Tibial artery (tissue), 4 donors: ENCODE data around the gene ADRB1.

Source experiments
- DNase-seq, 2 donors: peaks; one replicate each; pipeline ENCODE4 v3.0.0-alpha.2; 2019
- H3K27ac ChIP-seq, 2 donors: fragments of 200-600 bp; sonication (generic) in 1 of 2; 1 replicate in 1 of 2; 2 replicates in 1 of 2; pipeline ENCODE4 v1.5.1; 2018 to 2019; ENCODE audit warnings: mild to moderate bottlenecking in 1 of 2
- H3K27me3 ChIP-seq, 2 donors: fragments of 200-600 bp; sonication (generic) in 1 of 2; one replicate each; pipeline versions ENCODE4 v1.5.1 to v1.6.0; 2016 to 2019
- H3K36me3 ChIP-seq, 3 donors: fragments of 200-600 bp; sonication (generic) in 2 of 3; one replicate each; pipeline ENCODE4 v1.5.1; 2016 to 2019; ENCODE audit warnings: mild to moderate bottlenecking in 2 of 3
- H3K4me1 ChIP-seq, 4 donors: fragments of 200-600 bp; sonication (generic) in 2 of 4; 1 replicate in 3 of 4; 2 replicates in 1 of 4; pipeline ENCODE4 v1.5.1; 2016 to 2019
- H3K4me3 ChIP-seq, 2 donors: fragments of 200-600 bp; sonication (generic) in 1 of 2; 1 replicate in 1 of 2; 2 replicates in 1 of 2; pipeline ENCODE4 v1.5.1; 2018 to 2019; ENCODE audit warnings: mild to moderate bottlenecking in 2 of 2
- H3K9me3 ChIP-seq, 3 donors: fragments of 200-600 bp; sonication (generic) in 1 of 3; one replicate each; pipeline ENCODE4 v1.5.1; 2016 to 2019
- intact Hi-C: fragments of 100-400 bp; cut with DNase I; formaldehyde crosslinking; loops from one replicate; pipeline ENCODE4 v1.15.0; 2023; ENCODE audit warnings: low total_unique reads
- TF ChIP-seq, protein P1 (sequence below), 2 experiments: fragments of 200-600 bp in 1 of 2; fragments of 450-650 bp in 1 of 2; IDR thresholded peaks; one replicate each; pipeline ENCODE4 v1.5.1; 2017 to 2019; ENCODE audit warnings: antibody characterized with exemption in 2 of 2, mild to moderate bottlenecking in 1 of 2, moderate library complexity in 1 of 2

The ADRB1 gene

GRCh38 chr10:114058297-114058696, 14.6 kb downstream of the ADRB1 start:
- TF ChIP-seq, protein P1, sequence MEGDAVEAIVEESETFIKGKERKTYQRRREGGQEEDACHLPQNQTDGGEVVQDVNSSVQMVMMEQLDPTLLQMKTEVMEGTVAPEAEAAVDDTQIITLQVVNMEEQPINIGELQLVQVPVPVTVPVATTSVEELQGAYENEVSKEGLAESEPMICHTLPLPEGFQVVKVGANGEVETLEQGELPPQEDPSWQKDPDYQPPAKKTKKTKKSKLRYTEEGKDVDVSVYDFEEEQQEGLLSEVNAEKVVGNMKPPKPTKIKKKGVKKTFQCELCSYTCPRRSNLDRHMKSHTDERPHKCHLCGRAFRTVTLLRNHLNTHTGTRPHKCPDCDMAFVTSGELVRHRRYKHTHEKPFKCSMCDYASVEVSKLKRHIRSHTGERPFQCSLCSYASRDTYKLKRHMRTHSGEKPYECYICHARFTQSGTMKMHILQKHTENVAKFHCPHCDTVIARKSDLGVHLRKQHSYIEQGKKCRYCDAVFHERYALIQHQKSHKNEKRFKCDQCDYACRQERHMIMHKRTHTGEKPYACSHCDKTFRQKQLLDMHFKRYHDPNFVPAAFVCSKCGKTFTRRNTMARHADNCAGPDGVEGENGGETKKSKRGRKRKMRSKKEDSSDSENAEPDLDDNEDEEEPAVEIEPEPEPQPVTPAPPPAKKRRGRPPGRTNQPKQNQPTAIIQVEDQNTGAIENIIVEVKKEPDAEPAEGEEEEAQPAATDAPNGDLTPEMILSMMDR (IDR thresholded peaks at IDR 0.05) = no peak
- intact Hi-C loops = no loop called here
- no peak overlapping the region for H3K4me3 ChIP-seq
- peaks cover 0 to 6% (median 0%) of the 10 kb centered on the region in 4 donors for H3K4me1 ChIP-seq
- DNase-seq = no peak
- no peak overlapping the region for H3K27ac ChIP-seq
- no peaks in the 10 kb centered on the region for H3K9me3 ChIP-seq
- H3K36me3 ChIP-seq = no peaks in the 10 kb centered on the region
- H3K27me3 ChIP-seq = no peaks in the 10 kb centered on the region

DNA sequence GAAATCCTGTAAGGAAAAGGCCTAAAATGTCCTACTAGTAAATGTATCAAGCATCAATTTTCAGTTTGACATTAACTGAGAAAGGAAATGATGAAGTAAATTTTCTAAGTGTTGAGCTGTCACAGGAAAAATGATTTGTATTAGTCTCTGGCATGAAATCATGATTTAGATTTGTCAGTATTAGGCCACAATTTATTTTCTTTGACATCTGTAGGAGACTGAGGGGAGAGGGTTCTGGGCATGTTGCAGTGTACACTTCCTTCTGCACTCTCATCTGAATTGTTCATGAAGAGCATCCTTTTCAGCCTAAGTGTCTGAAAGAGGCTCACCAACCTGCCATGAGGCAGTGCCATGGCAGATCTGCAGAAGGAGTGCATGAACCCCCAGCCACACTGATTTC, 15.9 kb downstream of the ADRB1 start:
- H3K27ac ChIP-seq = no peak overlapping the region
- peaks cover 0 to 18% (median 5%) of the 10 kb centered on the region in 4 donors for H3K4me1 ChIP-seq
- H3K9me3 ChIP-seq = no peaks in the 10 kb centered on the region
- no peak overlapping the region for H3K4me3 ChIP-seq
- H3K27me3 ChIP-seq = no peaks in the 10 kb centered on the region
- H3K36me3 ChIP-seq = no peaks in the 10 kb centered on the region
- TF ChIP-seq, protein P1 (IDR thresholded peaks at IDR 0.05) = no peak
- intact Hi-C loops = no loop called here
- no peak for DNase-seq

DNA sequence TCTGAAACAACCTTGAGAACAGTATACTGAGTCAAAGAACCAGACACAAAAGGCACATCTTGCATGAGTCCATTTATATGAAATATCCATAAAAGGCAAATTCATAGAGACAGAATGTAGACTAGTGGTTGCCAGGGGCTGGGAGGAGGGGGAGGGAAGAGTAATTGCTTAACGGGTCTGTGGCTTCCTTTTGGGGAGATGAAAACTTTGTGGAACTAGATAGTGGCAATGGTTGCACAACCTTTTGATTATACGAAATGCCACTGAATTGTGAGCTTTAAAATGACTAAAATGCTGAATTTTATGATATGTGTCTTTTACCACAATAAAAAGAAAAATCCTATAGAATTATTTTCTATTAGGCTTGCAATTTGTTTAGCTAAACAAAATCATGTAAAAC, 16.8 kb downstream of the ADRB1 start:
- no peak for DNase-seq
- intact Hi-C loops = no loop called here
- no peak overlapping the region for H3K27ac ChIP-seq

DNA sequence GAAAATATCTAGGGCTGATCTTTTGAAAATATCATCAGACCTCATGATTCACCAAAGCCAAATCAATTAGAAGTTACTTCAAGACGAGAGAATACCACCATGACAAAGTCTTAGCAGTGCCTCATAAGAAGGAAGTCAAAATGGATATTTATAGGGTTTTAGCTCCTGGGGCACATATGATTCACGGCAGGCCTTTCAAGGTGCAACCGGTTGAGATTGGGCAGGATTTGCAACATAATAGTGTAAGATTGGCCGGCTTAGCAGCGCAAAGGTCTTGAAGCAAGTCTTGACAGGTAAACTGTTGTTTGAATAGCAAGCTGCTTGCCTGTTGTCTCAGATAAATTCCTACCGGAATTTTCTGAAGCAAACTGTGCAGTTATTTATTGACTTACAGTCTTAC, 17.5 kb downstream of the ADRB1 start:
- intact Hi-C loops = no loop called here
- DNase-seq = no peak
- Histone ChIP-seq H3K9me3 (no peaks in the 10 kb centered on the region), H3K4me3 (no peak overlapping the region), H3K27me3 (no peaks in the 10 kb centered on the region), H3K27ac (no peak overlapping the region), H3K4me1 (peaks cover 0 to 26% (median 6%) of the 10 kb centered on the region in 4 donors), H3K36me3 (no peaks in the 10 kb centered on the region)
- TF ChIP-seq, protein P1 (IDR thresholded peaks at IDR 0.05) = no peak

More for the DNA sequence above, 16.8 kb downstream of the ADRB1 start:
- TF ChIP-seq, protein P1 (IDR thresholded peaks at IDR 0.05) = no peak
- no peaks in the 10 kb centered on the region for H3K9me3 ChIP-seq
- H3K27me3 ChIP-seq = no peaks in the 10 kb centered on the region
- no peak overlapping the region for H3K4me3 ChIP-seq
- H3K36me3 ChIP-seq = no peaks in the 10 kb centered on the region
- H3K4me1 ChIP-seq = peaks cover 0 to 24% (median 6%) of the 10 kb centered on the region in 4 donors

- no peak overlapping the region for H3K4me3 ChIP-seq
- H3K36me3 ChIP-seq = no peaks in the 10 kb centered on the region
- TF ChIP-seq, protein P1 (IDR thresholded peaks at IDR 0.05) = no peak
- no peaks in the 10 kb centered on the region for H3K27me3 ChIP-seq
- DNase-seq = no peak
- intact Hi-C loops = no loop called here
- no peaks in the 10 kb centered on the region for H3K9me3 ChIP-seq
- peaks cover 0 to 32% (median 9%) of the 10 kb centered on the region in 4 donors for H3K4me1 ChIP-seq
- H3K27ac ChIP-seq = no peak overlapping the region
Observed at GRCh38 chr10:114061789-114062188, 18.1 kb downstream of the ADRB1 start.
